GM15510 (cell line): Measurements from ENCODE around the gene CIZ1.

ENCODE experiments used
- POLR2A ChIP-seq: IDR thresholded peaks from 3 replicates; pipeline ENCODE4 v1.6.1; 2011; ENCODE audit warnings: borderline replicate concordance; ENCODE audit not compliant: insufficient read length; ENCODE audit errors: extremely low read depth

Gene CIZ1

GRCh38 chr9:128216781-128217553 lies 25.6 kb upstream of the CIZ1 start:
- no peak for TF ChIP-seq POLR2A

- no peak for TF ChIP-seq POLR2A
These were observed 24.4 kb upstream of the CIZ1 start for GRCh38 chr9:128215491-128216409.

- no peak for TF ChIP-seq POLR2A
These were observed 23.5 kb upstream of the CIZ1 start for GRCh38 chr9:128214571-128215490.

- TF ChIP-seq POLR2A, result no peak
These were observed 22.6 kb upstream of the CIZ1 start for GRCh38 chr9:128213746-128214497.

- no peak for TF ChIP-seq POLR2A
These were observed 20.6 kb upstream of the CIZ1 start for GRCh38 chr9:128211981-128212281.

GRCh38 chr9:128211186-128211980 lies 20.0 kb upstream of the CIZ1 start:
- TF ChIP-seq POLR2A, result no peak

- TF ChIP-seq POLR2A, result no peak
These were observed 17.7 kb upstream of the CIZ1 start for GRCh38 chr9:128208946-128209669.

GRCh38 chr9:128208386-128208785 lies 17.0 kb upstream of the CIZ1 start:
- no peak for TF ChIP-seq POLR2A

GRCh38 chr9:128206916-128207910 lies 15.8 kb upstream of the CIZ1 start:
- TF ChIP-seq POLR2A, result no peak

- TF ChIP-seq POLR2A, result no peak
These were observed 15.1 kb upstream of the CIZ1 start for GRCh38 chr9:128206484-128206883.

- no peak for TF ChIP-seq POLR2A
These were observed 14.0 kb upstream of the CIZ1 start for GRCh38 chr9:128205296-128205944.
